Measurements from ENCODE around the gene LCN15.

Gene LCN15

GRCh38 chr9:136718345-136719194 is 45.7 kb downstream of the LCN15 start:
- ATAC-seq (ENCODE audit: low read depth) (no peak), DNase-seq (ENCODE audit: low spot score) (no peak)
- H3K27ac ChIP-seq (ENCODE audit: poor library complexity, severe bottlenecking), result no peak overlapping the region
- no peaks in the 10 kb centered on the region for H3K9me3 ChIP-seq (ENCODE audit: severe bottlenecking)
- H3K36me3 ChIP-seq (ENCODE audit: low read depth), result peaks cover 10% of the 10 kb centered on the region
- H3K4me1 ChIP-seq (ENCODE audit: insufficient read depth, poor library complexity, severe bottlenecking), result peaks cover 16% of the 10 kb centered on the region
- no peak overlapping the region for H3K4me3 ChIP-seq (ENCODE audit: severe bottlenecking)
- no peak for TF ChIP-seq CTCF (IDR thresholded peaks at IDR 0.05; ENCODE audit: poor library complexity, severe bottlenecking)
- no peaks in the 10 kb centered on the region for H3K27me3 ChIP-seq (ENCODE audit: insufficient read depth, poor library complexity, severe bottlenecking)

GRCh38 chr9:136717399-136717798 is 46.9 kb downstream of the LCN15 start:
- ATAC-seq (ENCODE audit: low read depth) (no peak), DNase-seq (ENCODE audit: low spot score) (no peak)
- Histone ChIP-seq H3K27me3 (ENCODE audit: insufficient read depth, poor library complexity, severe bottlenecking) (peaks cover 6% of the 10 kb centered on the region), H3K4me3 (ENCODE audit: severe bottlenecking) (no peak overlapping the region), H3K9me3 (ENCODE audit: severe bottlenecking) (no peaks in the 10 kb centered on the region), H3K27ac (ENCODE audit: poor library complexity, severe bottlenecking) (no peak overlapping the region), H3K4me1 (ENCODE audit: insufficient read depth, poor library complexity, severe bottlenecking) (peaks cover 16% of the 10 kb centered on the region), H3K36me3 (ENCODE audit: low read depth) (peaks cover 5% of the 10 kb centered on the region; the same call in 1 of the 2 replicates)
- no peak for TF ChIP-seq CTCF (IDR thresholded peaks at IDR 0.05; ENCODE audit: poor library complexity, severe bottlenecking)

- Histone ChIP-seq H3K27me3 (ENCODE audit: insufficient read depth, poor library complexity, severe bottlenecking) (peaks cover 12% of the 10 kb centered on the region), H3K9me3 (ENCODE audit: severe bottlenecking) (no peaks in the 10 kb centered on the region), H3K27ac (ENCODE audit: poor library complexity, severe bottlenecking) (no peak overlapping the region), H3K4me3 (ENCODE audit: severe bottlenecking) (no peak overlapping the region), H3K36me3 (ENCODE audit: low read depth) (no peaks in the 10 kb centered on the region), H3K4me1 (ENCODE audit: insufficient read depth, poor library complexity, severe bottlenecking) (no peaks in the 10 kb centered on the region)
- DNase-seq (ENCODE audit: low spot score) (no peak), ATAC-seq (ENCODE audit: low read depth) (no peak)
- no peak for TF ChIP-seq CTCF (IDR thresholded peaks at IDR 0.05; ENCODE audit: poor library complexity, severe bottlenecking)
These were observed 49.4 kb downstream of the LCN15 start for GRCh38 chr9:136714893-136715274.

GRCh38 chr9:136714096-136714892 is 50.0 kb downstream of the LCN15 start:
- TF ChIP-seq CTCF (IDR thresholded peaks at IDR 0.05; ENCODE audit: poor library complexity, severe bottlenecking), result no peak
- DNase-seq (ENCODE audit: low spot score), result no peak
- no peaks in the 10 kb centered on the region for H3K9me3 ChIP-seq (ENCODE audit: severe bottlenecking)
- H3K27ac ChIP-seq (ENCODE audit: poor library complexity, severe bottlenecking), result no peak overlapping the region
- no peak for ATAC-seq (ENCODE audit: low read depth)
- H3K36me3 ChIP-seq (ENCODE audit: low read depth), result no peaks in the 10 kb centered on the region
- no peak overlapping the region for H3K4me3 ChIP-seq (ENCODE audit: severe bottlenecking)
- H3K4me1 ChIP-seq (ENCODE audit: insufficient read depth, poor library complexity, severe bottlenecking), result no peaks in the 10 kb centered on the region
- H3K27me3 ChIP-seq (ENCODE audit: insufficient read depth, poor library complexity, severe bottlenecking), result peaks cover 12% of the 10 kb centered on the region
